HG03432 (cell line): ENCODE measurements around the gene KIF23.
"Not testable (repeated sequence)": the region's sequence is repeated elsewhere in the genome, so short reads cannot be mapped to it uniquely, and the experiment has no call there.

Source experiments
- ATAC-seq: cut with Tn5 transposase; IDR thresholded peaks from one replicate; pipeline ENCODE4 v1.9.1; 2021; ENCODE audit warnings: mild to moderate bottlenecking, moderate library complexity; ENCODE audit not compliant: unreplicated experiment

The KIF23 gene

DNA sequence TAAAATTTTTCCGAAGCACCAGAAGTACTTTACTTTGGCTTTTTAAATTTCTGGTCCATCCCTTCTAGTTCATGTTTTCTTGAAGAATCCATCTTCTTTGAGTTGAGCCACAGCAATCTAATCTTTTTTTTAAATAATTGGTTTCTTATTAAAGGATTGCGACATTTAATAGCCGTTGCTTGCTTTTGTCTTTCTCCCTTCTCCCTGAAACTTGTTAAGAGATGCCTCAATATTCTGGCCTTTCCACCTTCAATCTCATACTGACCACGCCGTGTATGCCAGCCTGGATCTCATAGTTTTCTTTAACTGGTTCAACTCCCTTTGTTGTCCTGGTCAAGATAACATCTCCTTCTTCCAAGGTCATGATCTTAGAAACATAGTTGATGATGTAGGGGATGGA lies 20.1 kb downstream of the KIF23 start:
- ATAC-seq, result no peak

DNA sequence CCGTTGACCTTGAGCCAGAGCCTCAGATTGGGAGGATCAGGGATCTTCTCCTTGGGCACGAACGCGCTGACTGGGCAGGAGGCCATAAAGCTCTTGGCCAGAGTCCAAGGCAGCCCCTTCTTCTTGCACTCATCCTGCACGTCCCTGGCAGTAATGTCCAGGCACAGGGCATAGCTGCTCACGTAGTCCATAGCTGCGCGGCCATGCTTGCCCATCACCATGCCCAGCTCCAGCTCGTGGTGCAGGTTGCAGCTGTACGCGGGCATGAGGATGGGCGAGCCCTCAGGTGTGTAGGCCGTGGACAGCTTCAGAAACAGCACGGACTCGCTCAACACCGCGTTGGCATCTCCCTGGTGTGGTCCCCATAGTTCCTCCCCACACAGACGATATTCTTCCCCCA lies 20.5 kb downstream of the KIF23 start:
- ATAC-seq, result no peak

DNA sequence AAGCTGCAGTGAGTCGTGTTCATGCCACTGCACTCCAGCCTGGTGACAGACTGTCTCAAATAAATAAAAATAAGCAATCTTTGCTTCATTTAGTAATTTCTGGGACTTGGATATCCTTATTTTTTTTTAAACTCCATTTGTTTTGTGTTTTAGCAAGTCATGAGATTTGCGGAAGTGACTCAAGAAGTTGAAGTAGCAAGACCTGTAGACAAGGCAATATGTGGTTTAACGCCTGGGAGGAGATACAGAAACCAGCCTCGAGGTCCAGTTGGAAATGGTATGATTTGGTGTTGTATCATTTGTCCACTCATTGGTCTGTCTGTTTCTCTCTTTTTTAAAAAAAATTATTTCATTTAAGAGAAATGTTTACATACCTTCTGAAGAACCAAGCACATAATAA lies 21.8 kb downstream of the KIF23 start:
- no peak for ATAC-seq

DNA sequence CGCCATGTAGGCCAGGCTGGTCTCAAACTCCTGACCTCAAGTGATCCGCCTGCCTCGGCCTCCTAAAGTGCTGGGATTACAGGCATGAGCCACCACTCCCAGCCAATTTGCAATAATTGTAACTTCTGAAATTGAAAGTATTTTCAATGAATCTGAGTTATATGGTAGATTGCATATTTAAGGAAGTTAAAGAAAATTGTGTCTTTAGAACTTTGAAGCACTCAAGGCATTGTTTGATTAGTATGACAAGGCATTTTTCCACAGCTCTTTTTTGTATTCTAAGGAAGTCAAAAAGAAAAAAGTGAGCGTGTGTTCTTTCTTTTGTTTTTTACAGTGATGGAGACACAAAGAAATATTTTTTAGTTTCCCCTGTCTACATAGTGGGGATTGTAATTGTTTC lies 22.8 kb downstream of the KIF23 start:
- ATAC-seq, result no peak

DNA sequence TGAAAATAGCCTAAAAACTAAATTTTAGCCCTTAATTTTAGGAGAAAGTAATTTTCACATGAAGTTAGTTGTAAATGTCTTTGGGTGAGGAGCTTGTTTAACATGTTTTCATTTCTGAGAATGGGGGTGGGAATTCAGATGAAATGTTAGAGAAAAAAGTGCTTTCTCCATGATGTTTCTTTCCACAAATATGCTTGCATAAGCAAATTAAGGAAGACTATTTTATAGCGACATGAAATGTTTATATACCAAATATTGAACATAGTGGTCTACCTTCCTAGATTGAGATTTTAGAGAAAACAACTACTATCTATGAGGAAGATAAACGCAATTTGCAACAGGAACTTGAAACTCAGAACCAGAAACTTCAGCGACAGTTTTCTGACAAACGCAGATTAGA lies 25.5 kb downstream of the KIF23 start:
- no peak for ATAC-seq

DNA sequence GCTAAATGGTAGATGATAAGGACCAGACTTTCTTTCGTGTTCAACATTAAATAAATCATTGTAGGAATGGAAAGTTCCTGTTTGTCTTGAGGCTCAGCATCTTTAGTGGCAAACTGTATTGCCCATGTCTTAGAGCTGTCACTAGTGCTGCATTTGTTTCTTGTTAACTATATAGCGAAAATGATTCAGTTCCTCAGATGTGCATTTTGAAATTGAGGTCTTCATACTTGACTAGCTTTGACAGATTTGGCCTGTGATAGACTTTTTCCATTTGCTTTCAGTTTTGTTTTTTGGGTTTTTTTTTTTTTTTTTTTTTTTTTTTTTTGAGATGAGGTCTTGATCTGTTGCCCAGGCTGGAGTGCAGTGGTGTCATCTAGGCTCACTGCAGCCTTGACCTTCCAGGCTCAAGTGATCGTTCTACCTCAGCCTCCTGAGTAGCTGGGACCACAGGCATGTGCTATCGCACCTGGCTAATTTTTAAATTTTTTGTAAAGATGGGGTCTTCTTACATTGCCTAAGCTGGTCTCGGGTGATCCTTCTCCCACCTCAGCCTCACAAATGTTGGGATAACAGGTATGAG lies 29.0 kb downstream of the KIF23 start:
- ATAC-seq, result peak; percentile 64

DNA sequence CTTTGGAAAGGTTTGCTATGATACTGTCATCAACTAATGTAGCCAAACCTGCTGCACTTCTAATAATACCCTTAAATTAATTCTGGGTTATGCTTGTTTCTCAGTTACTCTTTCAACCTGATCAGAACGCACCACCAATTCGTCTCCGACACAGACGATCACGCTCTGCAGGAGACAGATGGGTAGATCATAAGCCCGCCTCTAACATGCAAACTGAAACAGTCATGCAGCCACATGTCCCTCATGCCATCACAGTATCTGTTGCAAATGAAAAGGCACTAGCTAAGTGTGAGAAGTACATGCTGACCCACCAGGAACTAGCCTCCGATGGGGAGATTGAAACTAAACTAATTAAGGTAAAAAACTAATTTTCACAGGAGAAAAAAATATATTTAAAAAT lies 30.5 kb downstream of the KIF23 start:
- no peak for ATAC-seq

DNA sequence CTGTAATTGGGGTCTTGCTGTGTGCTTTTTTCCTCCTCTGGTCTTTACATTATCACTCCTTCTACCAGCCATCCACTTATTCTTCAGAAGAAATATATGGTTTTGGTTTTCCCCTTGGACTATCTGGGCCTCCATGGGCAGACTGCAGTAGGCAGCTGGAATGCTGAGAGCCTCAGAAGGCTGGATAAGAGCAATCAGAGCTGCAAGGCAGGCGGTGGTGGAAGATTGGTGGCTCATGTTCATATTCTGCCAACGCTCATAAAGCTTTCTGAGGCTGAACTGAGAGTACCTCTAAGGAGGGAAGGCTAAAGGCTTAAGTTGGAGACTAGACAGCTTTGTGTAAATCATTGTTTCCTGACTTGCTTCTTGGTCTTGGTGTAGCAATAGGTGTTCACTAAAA lies 32.8 kb downstream of the KIF23 start:
- ATAC-seq, result no peak

DNA sequence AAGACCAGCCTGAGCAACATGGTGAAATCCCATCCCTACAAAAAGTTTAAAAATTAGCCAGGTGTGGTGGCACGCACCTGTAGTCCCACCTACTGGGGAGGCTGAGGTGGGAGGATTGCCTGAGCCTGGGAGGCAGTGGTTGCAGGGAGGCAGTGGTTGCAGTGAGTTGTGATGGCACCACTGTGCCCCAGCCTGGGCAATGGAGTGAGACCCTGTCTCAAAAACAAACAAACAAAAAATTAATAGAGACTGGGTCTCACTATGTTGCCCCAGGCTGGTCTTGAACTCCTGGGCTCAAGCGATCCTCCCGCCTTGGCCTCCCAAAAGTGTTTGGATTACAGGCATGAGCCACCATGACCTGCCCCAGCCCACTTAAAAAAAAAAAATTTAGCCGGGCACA lies 36.1 kb downstream of the KIF23 start:
- not testable (repeated sequence) for ATAC-seq

DNA sequence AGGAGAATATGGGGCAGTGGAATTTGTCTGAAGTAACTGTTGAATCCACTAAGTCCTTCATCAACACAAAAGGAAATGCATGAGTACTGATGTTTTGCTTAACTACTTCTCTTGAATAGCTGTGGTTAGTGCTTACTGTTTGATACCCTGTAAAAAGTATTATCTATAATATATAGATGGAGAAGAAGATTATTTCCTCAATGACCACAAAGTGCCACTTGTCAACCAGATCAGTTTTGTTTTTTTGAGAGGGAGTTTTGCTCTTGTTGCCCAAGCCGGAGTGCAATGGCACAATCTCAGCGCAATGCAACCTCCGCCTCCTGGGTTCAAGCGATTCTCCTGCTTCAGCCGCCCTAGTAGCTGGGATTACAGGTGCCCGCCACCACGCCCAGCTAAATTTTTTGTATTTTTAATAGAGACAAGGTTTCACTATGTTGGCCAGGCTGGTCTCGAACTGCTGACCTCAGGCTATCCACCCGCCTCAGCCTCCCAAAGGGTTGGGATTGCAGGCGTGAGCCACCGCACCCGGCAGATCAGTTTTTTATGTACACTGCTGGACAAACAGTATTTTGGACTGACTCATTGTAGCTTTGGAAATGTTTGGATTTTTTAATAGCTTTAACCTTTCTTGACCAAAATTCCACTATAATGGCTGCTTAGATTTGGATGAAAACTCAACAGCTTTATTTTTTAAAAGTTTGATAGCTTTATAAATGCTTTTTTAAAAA lies 37.0 kb downstream of the KIF23 start:
- no peak for ATAC-seq

DNA sequence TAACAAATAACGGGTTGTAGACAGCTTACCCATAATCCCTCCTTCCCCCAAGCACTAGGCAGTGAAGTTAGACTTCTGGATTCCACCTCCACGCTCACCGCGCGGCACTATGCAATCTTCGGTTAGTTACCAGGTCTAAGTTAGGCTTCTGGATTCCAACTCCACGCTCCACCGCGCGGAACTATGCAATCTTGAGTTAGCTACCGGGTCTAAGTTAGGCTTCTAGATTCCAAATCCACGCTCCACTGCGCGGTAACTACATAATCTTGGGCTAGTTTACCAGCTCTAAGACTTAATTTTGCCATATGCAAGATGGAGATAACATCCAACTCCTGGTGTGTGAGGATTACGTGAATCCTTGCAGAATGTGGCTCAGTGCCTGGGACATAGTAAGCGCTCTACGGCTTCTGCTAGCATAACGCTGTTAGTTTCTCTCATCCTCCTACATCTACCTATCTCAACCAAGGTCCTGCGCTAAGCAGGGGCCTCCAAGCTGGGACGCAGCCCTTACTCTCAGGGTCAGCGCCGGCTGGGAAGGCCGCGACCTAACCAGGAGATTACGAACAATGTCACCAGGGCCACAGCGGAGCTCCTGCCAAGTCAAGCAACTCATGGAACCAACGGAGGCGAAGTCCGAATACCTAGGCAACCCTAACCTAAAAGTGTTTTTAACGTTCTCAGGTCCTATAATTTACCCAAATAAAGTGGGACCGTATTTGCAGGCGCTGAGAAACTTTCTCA lies 38.0 kb downstream of the KIF23 start:
- ATAC-seq, result peak; percentile 41

DNA sequence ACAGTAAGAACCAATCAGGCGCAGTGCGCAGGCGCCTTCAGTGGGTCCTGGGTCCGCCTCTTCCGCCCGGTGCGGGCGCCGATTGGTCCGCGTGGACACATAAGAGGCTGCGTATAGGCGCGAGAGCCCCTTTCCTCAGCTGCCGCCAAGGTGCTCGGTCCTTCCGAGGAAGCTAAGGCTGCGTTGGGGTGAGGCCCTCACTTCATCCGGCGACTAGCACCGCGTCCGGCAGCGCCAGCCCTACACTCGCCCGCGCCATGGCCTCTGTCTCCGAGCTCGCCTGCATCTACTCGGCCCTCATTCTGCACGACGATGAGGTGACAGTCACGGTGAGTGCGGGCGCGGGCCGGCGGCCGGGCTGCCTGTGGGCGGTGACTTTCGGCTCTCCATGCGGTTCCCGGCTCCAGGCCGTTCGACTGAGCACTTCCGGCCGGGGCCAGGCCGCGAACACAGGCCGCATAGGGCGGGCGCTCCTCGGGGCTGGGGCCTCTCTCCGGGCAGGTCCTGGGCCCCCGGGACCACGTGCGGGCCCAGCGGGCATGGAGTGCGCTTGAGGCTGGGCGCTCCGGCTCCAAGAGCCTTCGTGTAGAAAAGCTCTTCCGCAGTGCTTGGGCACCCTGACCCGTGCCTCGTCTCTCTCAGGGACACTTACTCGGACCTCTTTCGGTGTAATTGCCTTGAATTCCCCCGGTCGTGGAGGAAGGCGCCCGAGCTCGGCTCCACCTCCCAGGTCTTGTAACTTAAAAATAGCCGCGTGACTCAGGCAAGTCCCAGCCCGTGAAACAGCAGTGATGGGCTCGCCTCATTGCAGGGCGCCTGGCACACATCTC lies 38.8 kb downstream of the KIF23 start, which contains the start of gene RPLP1:
Gene RPLP1 (plus strand): TSS at position 127 of the 830 bp plus-strand sequence. CDS start 131 bp downstream, at position 258.
- ATAC-seq, result peak; percentile 84

DNA sequence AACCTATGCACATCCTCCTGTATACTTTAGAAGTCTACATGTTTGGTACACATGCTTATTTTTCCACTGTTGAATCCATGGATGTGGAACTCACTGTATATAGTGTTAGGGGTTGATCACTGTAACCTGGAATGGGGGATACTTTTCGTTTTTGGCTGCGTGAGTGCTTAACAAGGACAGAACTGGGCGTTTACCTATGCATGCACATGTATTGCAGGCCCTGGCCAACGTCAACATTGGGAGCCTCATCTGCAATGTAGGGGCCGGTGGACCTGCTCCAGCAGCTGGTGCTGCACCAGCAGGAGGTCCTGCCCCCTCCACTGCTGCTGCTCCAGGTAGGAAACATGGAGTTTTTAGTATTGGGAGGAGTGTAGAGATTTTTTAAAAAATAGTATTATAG lies 40.8 kb downstream of the KIF23 start:
- ATAC-seq, result no peak

DNA sequence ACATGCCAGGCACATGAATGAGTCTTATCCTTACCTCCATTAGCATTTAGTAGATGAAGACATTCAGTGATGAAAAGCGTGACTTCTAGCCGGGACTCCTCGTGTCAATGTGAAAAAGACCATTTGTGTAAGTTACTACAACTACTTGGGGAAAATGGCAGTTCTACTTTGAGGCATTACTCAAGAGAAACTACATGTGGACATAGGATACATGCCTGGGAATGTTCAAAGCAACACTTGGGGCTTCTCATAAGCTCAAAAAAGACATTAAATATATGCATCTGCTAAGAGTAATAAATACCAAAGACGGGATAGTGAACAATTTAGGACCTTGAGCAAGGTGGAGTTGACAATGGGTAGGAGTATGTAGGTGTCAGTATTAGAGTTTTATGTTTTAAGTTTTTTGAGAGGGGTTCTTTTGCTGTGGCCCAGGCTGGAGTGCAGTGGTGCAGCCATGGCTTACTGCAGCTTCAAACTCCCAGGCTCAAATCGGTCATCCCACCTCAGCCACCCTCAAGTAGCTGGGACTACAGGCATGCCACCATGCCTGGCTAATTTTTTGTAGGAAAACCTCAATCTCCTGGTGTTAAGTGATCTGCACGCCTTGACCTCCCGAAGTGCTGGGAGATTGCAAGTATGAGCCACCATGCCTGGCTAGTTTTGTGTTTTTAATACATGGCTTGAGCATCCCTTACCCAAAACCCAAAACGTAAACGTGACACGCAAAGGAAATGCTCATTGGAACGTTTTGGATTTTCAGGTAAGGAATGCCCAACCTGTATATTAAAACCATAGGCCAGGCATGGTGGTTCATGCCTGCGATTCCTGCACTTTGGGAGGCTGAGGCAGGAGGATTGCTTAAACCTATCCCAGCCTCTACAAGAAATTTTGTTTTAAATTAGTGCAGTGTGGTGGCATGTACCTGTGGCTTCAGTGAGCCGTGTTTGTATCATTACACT lies 42.3 kb downstream of the KIF23 start:
- no peak for ATAC-seq

DNA sequence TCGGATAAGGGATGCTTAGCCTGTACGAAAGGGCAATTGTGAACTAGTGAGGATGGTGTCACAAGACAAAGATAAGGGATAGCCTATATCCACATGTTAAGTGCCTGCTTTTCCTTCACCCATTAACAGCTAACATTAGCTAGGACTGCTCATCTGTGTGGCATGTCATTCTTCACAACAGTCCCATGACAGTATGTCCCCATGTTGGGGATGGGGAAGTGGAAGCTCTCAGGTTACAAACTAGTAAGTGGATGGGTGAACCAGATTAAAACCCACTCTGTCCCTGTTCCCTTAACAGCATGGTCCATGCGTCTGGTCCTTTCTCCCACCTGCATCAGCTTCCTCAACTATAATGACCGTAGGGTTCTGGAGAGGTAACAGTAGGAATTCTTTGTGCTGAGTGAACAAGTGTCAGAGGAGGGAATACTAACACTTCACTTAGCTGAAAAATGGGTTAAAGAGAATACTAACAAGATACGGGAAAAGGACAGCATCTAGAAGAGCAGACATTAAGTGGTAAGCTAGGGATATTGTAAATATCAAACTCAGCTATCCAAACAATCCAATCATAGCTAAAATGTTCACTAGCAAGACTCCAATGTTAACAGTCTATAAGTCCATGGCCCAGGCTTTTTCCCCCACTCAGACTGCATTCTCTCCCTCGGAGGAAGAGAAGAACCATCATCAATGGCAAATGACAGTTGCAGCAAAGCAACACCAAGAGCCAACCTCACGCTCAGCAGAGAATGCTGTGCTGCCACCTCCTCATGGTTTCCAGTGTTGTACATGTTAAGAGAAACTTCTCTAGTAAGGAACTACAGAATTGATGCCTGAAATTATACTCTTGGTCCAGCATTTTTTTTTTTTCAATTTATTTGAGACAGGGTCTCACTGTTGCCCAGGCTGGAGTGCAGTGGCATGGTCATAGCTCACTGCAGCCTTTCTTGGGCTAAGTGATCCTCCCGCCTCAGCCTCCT lies 43.4 kb downstream of the KIF23 start:
- ATAC-seq, result no peak

DNA sequence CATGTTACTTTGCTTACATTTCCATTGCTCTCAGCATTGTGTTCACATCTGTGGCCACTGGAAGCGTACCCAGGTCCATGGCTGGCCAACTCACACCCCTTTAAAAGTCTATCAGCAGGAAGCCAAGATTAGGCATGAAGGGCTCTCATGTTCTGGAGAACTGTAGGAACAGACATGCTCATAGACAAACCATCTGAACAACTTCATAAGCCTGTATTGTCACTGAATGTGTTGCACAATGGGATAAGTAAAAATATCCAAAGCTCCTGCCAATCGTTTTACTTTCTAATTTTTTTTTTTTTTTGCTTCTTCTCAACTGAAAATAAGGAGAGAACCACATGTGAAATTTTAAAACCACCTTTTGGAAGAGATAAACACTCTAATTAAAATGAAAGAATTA lies 44.9 kb downstream of the KIF23 start:
- no peak for ATAC-seq

DNA sequence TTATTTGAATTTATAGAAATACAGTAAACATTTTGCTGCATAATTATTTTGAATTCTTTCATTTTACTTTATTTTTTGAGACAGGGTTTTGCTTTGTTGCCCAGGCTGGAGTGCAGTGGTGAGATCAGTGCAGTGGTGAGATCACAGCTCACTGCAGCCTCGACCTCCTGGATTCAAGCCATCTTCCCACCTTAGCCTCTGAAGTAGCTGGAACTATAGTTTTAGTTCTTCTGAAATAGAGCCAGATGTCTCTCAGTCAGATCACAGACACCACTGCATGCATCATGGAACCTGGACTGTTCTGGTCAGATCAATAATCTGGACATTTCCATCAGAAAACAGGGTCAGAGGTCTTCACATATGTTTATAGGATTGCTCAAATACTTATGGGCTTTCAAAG lies 46.3 kb downstream of the KIF23 start:
- ATAC-seq, result no peak

DNA sequence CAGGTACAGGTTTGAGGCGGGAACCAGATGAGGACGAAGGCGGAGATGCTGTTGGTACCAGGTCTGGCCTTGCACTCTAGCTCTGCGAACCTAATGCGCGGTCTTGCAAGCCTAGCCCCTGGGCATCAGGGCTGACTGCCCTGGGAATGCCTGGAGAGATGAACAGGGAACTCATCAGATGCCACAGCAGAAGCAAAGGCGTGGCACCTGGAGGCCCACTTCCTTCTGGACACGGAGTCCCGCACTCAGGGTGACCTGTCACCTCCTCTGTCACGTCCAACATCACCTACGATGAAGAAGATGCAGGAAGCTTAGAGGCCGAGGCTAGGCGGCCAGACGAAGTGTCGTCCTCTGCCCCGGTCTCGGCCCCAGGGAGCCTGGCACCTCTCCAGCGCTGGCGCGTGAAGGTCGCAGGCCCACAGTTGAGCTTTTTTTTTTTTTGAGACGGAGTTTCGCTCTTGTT lies 47.9 kb downstream of the KIF23 start:
- ATAC-seq, result no peak
